Measurements from ENCODE around the gene ADGRG6.
A peak's percentile ranks its signal among the peaks of the same experiment; 100 is the strongest.

The ADGRG6 gene

DNA sequence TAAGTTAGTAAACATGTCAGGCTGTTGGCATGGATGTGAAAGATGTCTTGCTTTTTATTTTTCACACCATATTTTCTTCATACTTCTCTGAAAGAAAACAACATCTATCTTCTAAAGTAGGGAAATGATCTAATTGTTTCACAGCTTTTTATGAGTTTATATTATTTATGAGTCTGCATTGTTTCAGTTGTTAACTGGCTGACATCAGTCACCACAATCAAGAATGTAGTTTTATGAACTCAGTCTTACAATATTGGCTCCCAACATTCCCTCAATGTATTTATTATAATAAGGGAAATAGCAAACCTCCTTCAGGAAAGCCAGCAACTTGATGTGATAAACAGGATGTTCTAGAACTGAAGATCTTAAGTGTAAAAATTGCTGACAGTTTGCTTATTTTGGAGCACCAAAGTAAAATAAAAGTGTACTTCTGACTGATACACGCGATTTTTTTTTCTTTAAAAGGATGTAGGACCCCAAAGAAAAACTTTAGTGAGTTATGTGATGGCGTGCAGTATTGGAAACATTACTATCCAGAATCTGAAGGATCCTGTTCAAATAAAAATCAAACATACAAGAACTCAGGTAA is 106.0 kb downstream of the ADGRG6 start:
- no peak overlapping the region for H3K9ac ChIP-seq (ENCODE audit: low read depth, low read length)

DNA sequence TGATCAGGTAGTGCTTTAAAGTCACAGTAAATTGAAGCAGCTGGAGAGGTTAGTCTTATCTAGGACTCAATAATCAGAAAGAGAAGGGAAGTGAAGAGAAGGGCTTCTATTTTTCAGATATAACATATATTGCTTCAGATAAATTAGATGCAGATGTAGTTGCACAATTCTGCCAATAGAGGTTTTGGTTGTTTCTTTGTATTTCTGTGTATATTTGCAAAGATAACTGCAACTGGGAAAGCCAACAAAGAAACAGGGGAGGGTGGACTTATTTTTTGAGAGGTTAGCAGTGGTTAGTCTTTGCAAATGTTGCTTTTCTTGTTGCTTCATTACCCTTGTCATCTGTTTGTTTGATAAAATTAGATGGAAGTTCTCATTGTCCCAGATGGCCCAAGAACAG is 106.6 kb downstream of the ADGRG6 start:
- no peak overlapping the region for H3K9ac ChIP-seq (ENCODE audit: low read depth, low read length)
- H3K27me3 ChIP-seq (ENCODE audit: insufficient read depth, low read length), result no peaks in the 10 kb centered on the region
- no peaks in the 10 kb centered on the region for H3K9me3 ChIP-seq (ENCODE audit: insufficient read depth, low read depth, low read length)
- no peak overlapping the region for H3K27ac ChIP-seq (ENCODE audit: low read length)
- peaks cover 15% of the 10 kb centered on the region for H3K4me1 ChIP-seq (ENCODE audit: insufficient read depth, low read length)
- H3K4me3 ChIP-seq (ENCODE audit: low read length), result no peak overlapping the region
- no peaks in the 10 kb centered on the region for H3K36me3 ChIP-seq (ENCODE audit: insufficient read depth, low read depth, low read length)

More for the DNA sequence above, 106.0 kb downstream of the ADGRG6 start:
- Histone ChIP-seq H3K27ac (ENCODE audit: low read length) (no peak overlapping the region), H3K36me3 (ENCODE audit: insufficient read depth, low read depth, low read length) (no peaks in the 10 kb centered on the region), H3K9me3 (ENCODE audit: insufficient read depth, low read depth, low read length) (no peaks in the 10 kb centered on the region), H3K4me1 (ENCODE audit: insufficient read depth, low read length) (peaks cover 11% of the 10 kb centered on the region), H3K4me3 (ENCODE audit: low read length) (no peak overlapping the region), H3K27me3 (ENCODE audit: insufficient read depth, low read length) (no peaks in the 10 kb centered on the region)

DNA sequence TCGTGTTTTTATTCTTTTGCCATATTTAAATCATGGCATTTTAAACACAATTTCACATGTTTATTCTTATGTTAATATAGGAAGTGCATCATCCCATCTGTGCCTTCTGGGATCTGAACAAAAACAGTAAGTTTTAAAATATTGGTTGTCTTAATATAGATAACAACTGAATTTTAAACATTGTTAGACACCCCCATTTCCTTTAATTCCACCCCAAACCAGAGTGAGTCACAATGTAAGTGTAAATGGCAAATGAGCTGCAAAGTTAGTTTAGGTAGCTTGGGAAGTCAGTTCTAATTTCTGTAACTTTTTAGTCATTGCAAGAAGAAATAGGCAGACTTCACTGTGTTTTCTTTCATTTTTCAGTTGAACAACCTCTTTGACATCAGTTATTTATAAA is 108.0 kb downstream of the ADGRG6 start:
- Histone ChIP-seq H3K9me3 (ENCODE audit: insufficient read depth, low read depth, low read length) (no peaks in the 10 kb centered on the region), H3K9ac (ENCODE audit: low read depth, low read length) (no peak overlapping the region), H3K36me3 (ENCODE audit: insufficient read depth, low read depth, low read length) (no peaks in the 10 kb centered on the region), H3K4me3 (ENCODE audit: low read length) (no peak overlapping the region), H3K27me3 (ENCODE audit: insufficient read depth, low read length) (no peaks in the 10 kb centered on the region), H3K4me1 (ENCODE audit: insufficient read depth, low read length) (peaks cover 17% of the 10 kb centered on the region), H3K27ac (ENCODE audit: low read length) (no peak overlapping the region)

DNA sequence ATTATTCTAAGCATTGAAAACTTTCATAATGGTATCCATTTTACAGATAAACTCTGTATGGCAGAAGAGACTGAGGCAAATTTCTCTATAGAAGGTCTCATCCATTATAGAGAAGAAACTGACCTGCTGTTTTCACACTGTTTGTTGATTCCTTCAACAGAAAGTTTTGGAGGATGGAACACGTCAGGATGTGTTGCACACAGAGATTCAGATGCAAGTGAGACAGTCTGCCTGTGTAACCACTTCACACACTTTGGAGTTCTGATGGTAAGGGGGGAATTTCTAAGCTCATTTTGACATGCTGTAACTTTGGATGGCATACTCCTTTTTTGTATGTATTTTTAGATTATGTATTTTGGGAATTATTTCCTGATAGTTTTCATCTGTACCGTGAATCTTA is 109.3 kb downstream of the ADGRG6 start:
- H3K4me3 ChIP-seq (ENCODE audit: low read length), result no peak overlapping the region
- peaks cover 24% of the 10 kb centered on the region for H3K4me1 ChIP-seq (ENCODE audit: insufficient read depth, low read length)
- H3K9me3 ChIP-seq (ENCODE audit: insufficient read depth, low read depth, low read length), result no peaks in the 10 kb centered on the region
- H3K27ac ChIP-seq (ENCODE audit: low read length), result no peak overlapping the region
- H3K9ac ChIP-seq (ENCODE audit: low read depth, low read length), result no peak overlapping the region
- no peaks in the 10 kb centered on the region for H3K36me3 ChIP-seq (ENCODE audit: insufficient read depth, low read depth, low read length)
- H3K27me3 ChIP-seq (ENCODE audit: insufficient read depth, low read length), result no peaks in the 10 kb centered on the region

DNA sequence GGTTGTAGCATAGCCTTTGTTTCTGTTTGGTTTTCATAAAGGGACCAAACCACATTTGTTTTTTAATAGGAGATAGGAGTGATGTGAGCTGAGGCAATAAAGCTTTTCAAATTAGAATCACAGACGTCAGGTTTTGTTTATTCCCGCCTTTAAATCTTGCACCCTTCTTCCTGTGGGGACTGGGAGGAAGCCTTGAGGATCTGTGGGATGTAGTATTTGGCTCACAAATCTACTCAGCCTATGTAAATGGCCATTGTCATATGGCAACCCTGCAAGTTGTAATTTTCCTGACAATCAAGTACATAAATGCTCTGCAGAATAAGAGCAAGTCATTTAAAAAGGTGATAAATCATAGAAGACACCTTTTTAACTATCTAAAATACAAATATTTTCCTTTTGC is 110.4 kb downstream of the ADGRG6 start:
- H3K9me3 ChIP-seq (ENCODE audit: insufficient read depth, low read depth, low read length), result no peaks in the 10 kb centered on the region
- H3K27me3 ChIP-seq (ENCODE audit: insufficient read depth, low read length), result no peaks in the 10 kb centered on the region
- no peak overlapping the region for H3K9ac ChIP-seq (ENCODE audit: low read depth, low read length)
- H3K4me1 ChIP-seq (ENCODE audit: insufficient read depth, low read length), result peaks cover 35% of the 10 kb centered on the region
- H3K36me3 ChIP-seq (ENCODE audit: insufficient read depth, low read depth, low read length), result no peaks in the 10 kb centered on the region
- H3K27ac ChIP-seq (ENCODE audit: low read length), result no peak overlapping the region
- H3K4me3 ChIP-seq (ENCODE audit: low read length), result no peak overlapping the region

DNA sequence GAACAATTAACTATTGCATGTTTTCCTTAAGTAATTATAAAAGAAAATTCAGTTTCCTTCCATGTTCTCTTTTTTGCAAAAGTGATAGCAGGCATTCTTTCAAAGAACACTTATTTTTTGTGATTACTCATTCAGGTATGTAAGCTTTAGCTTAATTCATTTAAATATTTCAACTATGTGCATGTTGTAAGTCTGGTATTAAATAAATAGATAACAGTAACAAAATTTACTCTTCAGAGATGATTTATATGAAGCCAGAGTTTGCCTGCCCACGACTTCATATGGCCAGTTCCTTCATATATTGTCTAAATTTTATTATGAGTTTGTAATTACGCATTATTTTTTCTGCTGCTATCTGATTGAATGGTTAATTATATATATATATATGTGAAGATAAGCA is 110.9 kb downstream of the ADGRG6 start:
- no peaks in the 10 kb centered on the region for H3K36me3 ChIP-seq (ENCODE audit: insufficient read depth, low read depth, low read length)
- H3K4me1 ChIP-seq (ENCODE audit: insufficient read depth, low read length), result peaks cover 36% of the 10 kb centered on the region

DNA sequence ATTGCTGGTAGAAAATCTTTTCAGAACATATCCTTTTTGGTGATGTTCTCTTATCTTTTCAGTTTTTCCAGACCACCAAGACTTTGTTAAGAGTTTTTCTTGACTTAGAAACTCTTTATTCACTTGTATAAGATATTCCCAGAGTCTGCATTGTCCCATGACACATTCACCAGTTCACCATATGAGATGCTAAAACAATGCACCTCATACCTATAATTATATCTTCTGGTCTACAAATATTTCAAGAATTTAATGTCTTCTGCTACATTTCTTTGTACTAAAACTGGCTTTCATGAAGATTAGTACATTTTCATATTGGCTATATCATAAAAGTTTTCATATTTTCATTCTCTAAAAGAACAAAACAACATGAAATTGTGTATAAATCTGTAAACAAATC is 111.3 kb downstream of the ADGRG6 start:
- Histone ChIP-seq H3K4me1 (ENCODE audit: insufficient read depth, low read length) (peaks cover 36% of the 10 kb centered on the region), H3K27me3 (ENCODE audit: insufficient read depth, low read length) (no peaks in the 10 kb centered on the region), H3K9ac (ENCODE audit: low read depth, low read length) (no peak overlapping the region), H3K9me3 (ENCODE audit: insufficient read depth, low read depth, low read length) (no peaks in the 10 kb centered on the region), H3K36me3 (ENCODE audit: insufficient read depth, low read depth, low read length) (no peaks in the 10 kb centered on the region), H3K27ac (ENCODE audit: low read length) (no peak overlapping the region), H3K4me3 (ENCODE audit: low read length) (no peak overlapping the region)

More for the DNA sequence above, 110.9 kb downstream of the ADGRG6 start:
- Histone ChIP-seq H3K9me3 (ENCODE audit: insufficient read depth, low read depth, low read length) (no peaks in the 10 kb centered on the region), H3K9ac (ENCODE audit: low read depth, low read length) (no peak overlapping the region), H3K27me3 (ENCODE audit: insufficient read depth, low read length) (no peaks in the 10 kb centered on the region), H3K4me3 (ENCODE audit: low read length) (no peak overlapping the region), H3K27ac (ENCODE audit: low read length) (no peak overlapping the region)

DNA sequence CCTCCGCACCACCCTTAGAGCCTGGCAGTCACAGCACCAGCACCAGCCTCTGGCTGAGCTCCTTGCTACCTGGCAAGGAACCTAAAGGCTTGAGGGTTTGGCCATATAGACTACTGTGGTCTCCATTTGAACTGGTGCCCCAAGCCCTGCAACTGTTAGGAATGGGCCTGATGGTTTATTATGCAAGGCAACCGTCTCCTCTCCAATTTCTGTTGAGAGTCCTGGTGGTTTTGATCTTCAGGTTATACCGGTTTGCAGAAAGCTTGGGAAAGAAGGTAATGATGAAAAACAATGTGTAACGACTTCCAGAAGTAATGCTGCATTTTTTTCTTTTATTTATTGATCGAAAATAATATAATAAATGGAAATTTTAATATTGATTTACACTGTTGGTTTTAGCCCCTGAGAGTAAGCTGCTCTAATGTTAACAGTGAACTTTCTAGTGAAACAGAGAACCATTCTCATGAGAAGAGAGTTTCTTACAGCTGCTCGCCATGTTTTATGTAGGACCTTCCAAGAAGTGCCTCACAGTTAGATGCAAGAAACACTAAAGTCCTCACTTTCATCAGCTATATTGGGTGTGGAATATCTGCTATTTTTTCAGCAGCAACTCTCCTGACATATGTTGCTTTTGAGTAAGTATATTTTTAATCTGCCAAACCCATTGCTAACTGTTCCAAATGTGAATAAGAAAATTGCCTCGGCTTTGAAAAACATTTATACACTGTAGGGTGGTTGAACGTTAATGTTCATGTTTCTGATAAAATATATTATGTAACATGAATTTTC is 112.8 kb downstream of the ADGRG6 start:
- no peak overlapping the region for H3K9ac ChIP-seq (ENCODE audit: low read depth, low read length)
- H3K9me3 ChIP-seq (ENCODE audit: insufficient read depth, low read depth, low read length), result no peaks in the 10 kb centered on the region
- H3K27ac ChIP-seq (ENCODE audit: low read length), result no peak overlapping the region
- H3K27me3 ChIP-seq (ENCODE audit: insufficient read depth, low read length), result no peaks in the 10 kb centered on the region
- H3K4me1 ChIP-seq (ENCODE audit: insufficient read depth, low read length), result peaks cover 36% of the 10 kb centered on the region
- H3K36me3 ChIP-seq (ENCODE audit: insufficient read depth, low read depth, low read length), result no peaks in the 10 kb centered on the region
- no peak overlapping the region for H3K4me3 ChIP-seq (ENCODE audit: low read length)

DNA sequence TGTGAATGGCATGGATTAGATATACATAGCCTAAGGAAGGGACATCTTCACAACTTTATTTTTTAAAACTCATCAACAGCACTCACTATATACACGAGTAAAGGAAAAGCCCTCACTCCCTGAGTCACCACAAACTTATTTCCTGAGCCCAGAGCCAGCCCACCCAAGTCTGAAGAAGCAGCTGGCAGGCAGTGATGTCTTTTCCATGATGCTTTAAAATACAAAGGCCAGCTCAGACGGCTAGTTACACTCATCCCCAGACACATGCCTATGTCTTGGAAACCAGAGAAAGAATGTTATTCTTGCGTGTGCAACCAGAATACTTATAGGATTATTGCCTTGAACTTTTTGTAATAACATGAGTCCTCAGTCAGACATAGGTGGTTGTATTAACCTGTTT is 114.4 kb downstream of the ADGRG6 start:
- Histone ChIP-seq H3K4me1 (ENCODE audit: insufficient read depth, low read length) (peaks cover 37% of the 10 kb centered on the region), H3K9me3 (ENCODE audit: insufficient read depth, low read depth, low read length) (no peaks in the 10 kb centered on the region), H3K27me3 (ENCODE audit: insufficient read depth, low read length) (no peaks in the 10 kb centered on the region), H3K9ac (ENCODE audit: low read depth, low read length) (no peak overlapping the region), H3K36me3 (ENCODE audit: insufficient read depth, low read depth, low read length) (no peaks in the 10 kb centered on the region), H3K4me3 (ENCODE audit: low read length) (no peak overlapping the region), H3K27ac (ENCODE audit: low read length) (no peak overlapping the region)

DNA sequence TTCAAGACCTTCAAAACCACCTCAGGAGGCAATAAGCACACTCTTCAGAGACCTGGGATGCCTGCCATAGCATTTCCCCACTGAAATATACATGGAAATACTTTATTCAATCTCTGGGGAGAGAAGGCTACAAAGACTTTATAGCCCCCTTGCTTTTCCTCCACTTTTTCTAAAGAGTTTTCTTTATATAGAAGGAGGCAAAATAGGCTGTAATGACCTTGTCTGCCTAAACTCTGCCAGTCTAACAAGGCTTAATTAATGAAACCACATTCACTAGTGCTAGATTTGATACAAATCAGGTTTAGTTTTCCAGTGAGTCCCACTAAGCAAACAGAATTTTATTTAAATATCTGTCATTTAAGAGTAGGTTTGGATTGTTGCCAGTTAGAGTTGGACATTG is 114.9 kb downstream of the ADGRG6 start:
- Histone ChIP-seq H3K4me1 (ENCODE audit: insufficient read depth, low read length) (peaks cover 41% of the 10 kb centered on the region), H3K27ac (ENCODE audit: low read length) (no peak overlapping the region), H3K9ac (ENCODE audit: low read depth, low read length) (no peak overlapping the region), H3K4me3 (ENCODE audit: low read length) (no peak overlapping the region; the same call in 1 of the 2 replicates), H3K27me3 (ENCODE audit: insufficient read depth, low read length) (no peaks in the 10 kb centered on the region), H3K36me3 (ENCODE audit: insufficient read depth, low read depth, low read length) (no peaks in the 10 kb centered on the region), H3K9me3 (ENCODE audit: insufficient read depth, low read depth, low read length) (no peaks in the 10 kb centered on the region)

DNA sequence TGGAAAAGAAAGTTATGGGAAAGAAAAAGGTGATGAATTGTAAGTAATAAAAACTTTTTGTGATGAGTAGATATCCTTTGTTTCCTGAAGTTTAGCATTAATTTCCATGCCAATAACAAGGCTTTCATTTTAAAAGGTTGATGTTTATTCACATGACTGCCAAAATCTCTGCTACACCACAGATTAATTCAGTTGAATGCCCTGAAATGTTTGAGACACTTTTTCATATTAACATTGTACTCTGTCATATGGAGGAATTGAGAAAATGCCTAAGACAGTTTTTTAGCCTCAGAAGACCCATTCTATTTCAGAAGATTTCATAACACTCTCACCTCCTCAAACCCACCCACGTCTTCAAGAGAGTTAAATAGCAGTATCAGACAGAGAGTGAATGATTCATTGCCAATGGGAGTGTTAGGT is 115.5 kb downstream of the ADGRG6 start:
- Histone ChIP-seq H3K27me3 (ENCODE audit: insufficient read depth, low read length) (no peaks in the 10 kb centered on the region), H3K9ac (ENCODE audit: low read depth, low read length) (peak overlapping the region; percentile 33), H3K4me3 (ENCODE audit: low read length) (no peak overlapping the region), H3K36me3 (ENCODE audit: insufficient read depth, low read depth, low read length) (no peaks in the 10 kb centered on the region), H3K27ac (ENCODE audit: low read length) (no peak overlapping the region), H3K9me3 (ENCODE audit: insufficient read depth, low read depth, low read length) (no peaks in the 10 kb centered on the region), H3K4me1 (ENCODE audit: insufficient read depth, low read length) (peaks cover 35% of the 10 kb centered on the region)

DNA sequence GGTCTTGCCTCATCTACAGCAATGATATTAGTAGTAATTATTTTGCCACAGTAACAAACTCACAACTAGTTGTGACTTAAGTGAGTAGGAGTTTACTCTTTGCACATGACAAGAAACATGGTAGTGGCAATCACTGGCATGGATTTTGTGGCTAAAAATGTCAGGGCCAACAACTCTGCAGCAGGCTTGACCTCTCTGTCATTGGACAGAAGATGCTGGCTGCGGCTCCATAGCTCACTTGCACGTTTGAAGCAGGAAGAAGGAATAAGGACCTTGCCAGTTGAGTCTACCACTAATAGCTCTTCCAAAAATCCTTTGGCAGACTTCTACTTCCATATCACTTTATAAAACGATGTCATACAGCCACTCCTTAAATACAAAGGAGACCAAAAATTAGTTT is 117.3 kb downstream of the ADGRG6 start:
- no peaks in the 10 kb centered on the region for H3K9me3 ChIP-seq (ENCODE audit: insufficient read depth, low read depth, low read length)
- H3K4me1 ChIP-seq (ENCODE audit: insufficient read depth, low read length), result peaks cover 29% of the 10 kb centered on the region
- H3K36me3 ChIP-seq (ENCODE audit: insufficient read depth, low read depth, low read length), result no peaks in the 10 kb centered on the region
- H3K27me3 ChIP-seq (ENCODE audit: insufficient read depth, low read length), result no peaks in the 10 kb centered on the region
- no peak overlapping the region for H3K9ac ChIP-seq (ENCODE audit: low read depth, low read length)
- no peak overlapping the region for H3K27ac ChIP-seq (ENCODE audit: low read length)
- H3K4me3 ChIP-seq (ENCODE audit: low read length), result no peak overlapping the region
